GM19351 (cell line): ENCODE results near the gene TAC1.
"Not testable (repeated sequence)": the region's sequence is repeated elsewhere in the genome, so short reads cannot be mapped to it uniquely, and the experiment has no call there.

Experiments
- ATAC-seq: cut with Tn5 transposase; IDR thresholded peaks from one replicate; pipeline ENCODE4 v1.9.1; 2021; ENCODE audit warnings: mild to moderate bottlenecking, moderate library complexity; ENCODE audit not compliant: unreplicated experiment

TAC1 gene, protein sequence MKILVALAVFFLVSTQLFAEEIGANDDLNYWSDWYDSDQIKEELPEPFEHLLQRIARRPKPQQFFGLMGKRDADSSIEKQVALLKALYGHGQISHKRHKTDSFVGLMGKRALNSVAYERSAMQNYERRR

DNA sequence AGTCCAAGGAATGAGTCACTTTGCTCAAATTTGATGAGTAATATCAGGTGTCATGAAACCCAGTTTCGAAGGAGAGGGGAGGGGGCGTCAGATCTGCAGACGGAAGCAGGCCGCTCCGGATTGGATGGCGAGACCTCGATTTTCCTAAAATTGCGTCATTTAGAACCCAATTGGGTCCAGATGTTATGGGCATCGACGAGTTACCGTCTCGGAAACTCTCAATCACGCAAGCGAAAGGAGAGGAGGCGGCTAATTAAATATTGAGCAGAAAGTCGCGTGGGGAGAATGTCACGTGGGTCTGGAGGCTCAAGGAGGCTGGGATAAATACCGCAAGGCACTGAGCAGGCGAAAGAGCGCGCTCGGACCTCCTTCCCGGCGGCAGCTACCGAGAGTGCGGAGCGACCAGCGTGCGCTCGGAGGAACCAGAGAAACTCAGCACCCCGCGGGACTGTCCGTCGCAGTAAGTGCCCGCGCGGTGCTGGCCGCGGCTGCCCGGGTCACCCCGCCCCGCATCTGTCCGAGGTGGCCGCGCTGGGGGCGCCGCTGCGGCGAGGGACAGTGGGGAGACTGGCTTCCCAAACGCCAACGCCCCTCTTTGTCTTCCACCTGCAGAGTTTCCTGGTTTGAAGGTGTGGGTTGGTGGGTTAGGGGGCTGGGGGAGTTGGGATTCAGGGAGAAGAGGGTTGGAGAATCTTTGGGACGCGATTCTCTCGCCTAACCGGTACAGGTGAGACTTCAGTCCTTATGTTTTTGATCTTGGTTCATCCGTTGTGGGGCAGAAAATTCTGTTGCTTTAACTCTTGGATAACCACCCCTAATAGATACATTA, at the start of gene TAC1:
TSS of gene TAC1 (plus strand) at position 351 of the 829 bp plus-strand sequence. CDS start 527 bp downstream, outside the sequence.
- no peak for ATAC-seq

GRCh38 chr7:97685952-97686351, 45.9 kb upstream of the TAC1 start:
- ATAC-seq = no peak

- ATAC-seq = no peak
Observed at GRCh38 chr7:97693586-97693985, 38.3 kb upstream of the TAC1 start.

DNA sequence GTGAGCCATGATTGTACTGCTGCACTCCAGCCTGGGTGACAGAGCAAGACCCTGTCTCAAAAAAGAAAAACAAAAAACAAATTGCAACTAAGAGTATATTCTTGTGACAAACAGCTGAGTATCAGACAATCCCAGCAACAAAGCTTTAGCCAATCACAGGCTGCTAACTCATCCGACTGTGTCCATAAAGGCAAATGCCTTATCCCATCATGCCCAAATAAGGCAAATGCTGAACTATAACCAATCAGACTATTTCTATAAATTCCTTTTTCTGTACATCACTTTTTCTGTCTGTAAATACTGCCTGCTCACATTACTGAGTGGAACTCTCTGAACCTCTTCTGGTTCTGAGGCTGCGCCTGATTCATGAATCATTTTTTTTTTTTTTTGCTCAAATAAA, 37.5 kb upstream of the TAC1 start:
- ATAC-seq = no peak

GRCh38 chr7:97697396-97697795, 34.5 kb upstream of the TAC1 start:
- ATAC-seq = no peak

GRCh38 chr7:97722386-97722785, 9.5 kb upstream of the TAC1 start:
- ATAC-seq = no peak

DNA sequence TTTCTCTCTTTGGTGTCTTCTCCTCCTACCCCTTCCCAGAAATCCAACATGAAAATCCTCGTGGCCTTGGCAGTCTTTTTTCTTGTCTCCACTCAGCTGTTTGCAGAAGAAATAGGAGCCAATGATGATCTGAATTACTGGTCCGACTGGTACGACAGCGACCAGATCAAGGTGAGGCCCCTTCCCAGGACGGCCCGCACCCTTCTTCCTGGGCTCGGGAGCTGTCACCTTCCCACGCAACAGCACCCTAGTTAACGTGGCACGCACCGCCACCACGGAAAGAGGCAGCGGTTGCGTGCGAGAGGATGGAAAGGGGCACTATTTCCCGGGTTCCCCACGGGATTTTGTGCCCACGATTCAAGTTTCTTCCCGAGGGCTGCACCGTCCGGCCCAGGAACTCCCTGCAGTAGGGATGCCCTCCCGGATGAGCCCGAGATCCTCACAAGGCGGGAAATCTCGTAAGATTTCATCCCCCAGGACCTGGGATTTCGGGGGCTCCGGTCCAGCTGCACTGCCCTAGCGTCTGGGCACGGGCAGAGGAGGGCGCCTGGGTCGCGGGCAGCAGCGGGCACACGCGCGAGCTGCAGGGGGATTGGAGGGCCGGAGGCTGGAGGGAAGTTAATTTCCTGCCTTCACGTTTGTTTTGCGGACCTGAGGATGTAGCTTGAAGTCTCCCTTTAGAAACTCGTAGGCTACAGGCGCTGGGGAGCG, 834 bp downstream of the TAC1 start:
- ATAC-seq = no peak

GRCh38 chr7:97733276-97734161, 1.6 kb downstream of the TAC1 start:
- no peak for ATAC-seq

DNA sequence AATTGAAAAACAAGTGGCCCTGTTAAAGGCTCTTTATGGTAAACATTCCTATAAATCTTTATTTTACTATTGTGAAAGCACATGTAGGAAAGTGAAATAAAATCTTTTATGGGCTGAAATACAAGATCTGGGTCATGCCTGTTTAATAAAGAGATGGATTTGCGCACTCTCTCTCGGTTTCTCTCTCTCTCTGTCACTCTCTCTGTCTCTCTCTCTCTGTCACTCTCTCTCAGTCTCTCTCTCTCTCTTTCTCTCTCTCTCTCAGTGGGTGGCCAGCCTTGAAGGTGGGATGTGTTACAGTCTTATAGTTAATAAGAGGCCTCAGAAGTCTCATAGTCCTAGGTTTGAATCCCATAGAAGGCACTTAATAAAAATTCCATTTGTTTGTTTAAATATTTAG, 2.4 kb downstream of the TAC1 start:
- ATAC-seq = no peak

- no peak for ATAC-seq
Observed at GRCh38 chr7:97735075-97735474, 3.2 kb downstream of the TAC1 start.

GRCh38 chr7:97748482-97748881, 16.6 kb downstream of the TAC1 start:
- ATAC-seq = no peak

DNA sequence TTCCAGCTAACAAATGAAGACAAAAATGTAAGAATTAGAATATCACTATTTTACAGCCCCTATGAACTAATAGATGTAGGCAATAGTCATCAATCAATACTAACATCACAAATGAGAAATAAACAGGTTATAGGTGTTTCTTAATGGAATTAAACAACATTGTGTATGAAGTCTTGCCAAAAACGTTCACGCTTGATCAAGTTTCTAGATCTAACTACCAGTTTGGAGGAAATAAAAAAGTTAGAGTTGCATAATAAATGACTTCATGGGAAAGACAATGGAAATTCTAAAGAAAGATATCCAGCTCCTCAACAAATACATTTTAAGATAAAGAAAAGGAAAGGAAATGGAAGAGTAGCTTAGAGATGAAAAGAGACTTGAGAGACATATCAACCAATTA, 19.7 kb downstream of the TAC1 start:
- no peak for ATAC-seq

GRCh38 chr7:97752215-97752614, 20.3 kb downstream of the TAC1 start:
- ATAC-seq = no peak

DNA sequence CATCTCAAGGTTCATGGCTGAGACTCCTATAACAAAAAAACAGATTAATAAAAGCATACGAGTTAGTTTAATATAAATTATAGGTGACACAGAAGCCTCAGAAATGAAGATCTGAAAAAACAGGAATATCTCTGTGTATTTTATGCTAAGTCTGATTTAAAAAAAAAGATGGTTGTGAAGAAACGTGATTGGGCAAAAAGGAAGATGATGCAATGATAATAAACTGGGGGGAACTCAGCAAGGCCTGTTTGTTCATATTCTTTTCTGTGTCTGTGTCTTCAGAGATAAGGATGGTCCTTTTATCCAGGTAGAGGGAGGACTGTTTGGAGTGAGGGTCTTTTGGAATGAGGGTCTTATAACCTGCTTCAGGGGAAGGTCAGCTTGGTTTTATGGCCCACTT, 25.9 kb downstream of the TAC1 start:
- ATAC-seq = no peak

DNA sequence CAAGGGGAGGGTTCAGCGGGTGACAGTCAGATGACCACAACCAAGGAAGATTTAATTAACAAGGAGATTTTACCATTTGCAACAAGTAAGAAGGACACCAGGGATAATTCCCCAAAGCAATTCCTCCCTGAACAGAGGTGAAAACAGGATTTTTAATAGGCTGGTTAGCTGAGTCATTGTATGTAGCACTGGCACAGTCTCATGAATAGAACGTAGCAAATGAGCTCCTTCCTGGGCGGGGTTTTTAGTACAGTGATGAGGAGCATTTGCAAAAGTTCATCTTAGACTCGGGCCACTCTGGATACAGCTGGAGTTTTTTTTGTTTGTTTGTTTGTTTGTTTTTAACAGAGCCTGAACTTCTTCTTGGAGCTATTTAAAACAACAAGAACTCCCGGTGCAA, 39.0 kb downstream of the TAC1 start:
- ATAC-seq = no peak

DNA sequence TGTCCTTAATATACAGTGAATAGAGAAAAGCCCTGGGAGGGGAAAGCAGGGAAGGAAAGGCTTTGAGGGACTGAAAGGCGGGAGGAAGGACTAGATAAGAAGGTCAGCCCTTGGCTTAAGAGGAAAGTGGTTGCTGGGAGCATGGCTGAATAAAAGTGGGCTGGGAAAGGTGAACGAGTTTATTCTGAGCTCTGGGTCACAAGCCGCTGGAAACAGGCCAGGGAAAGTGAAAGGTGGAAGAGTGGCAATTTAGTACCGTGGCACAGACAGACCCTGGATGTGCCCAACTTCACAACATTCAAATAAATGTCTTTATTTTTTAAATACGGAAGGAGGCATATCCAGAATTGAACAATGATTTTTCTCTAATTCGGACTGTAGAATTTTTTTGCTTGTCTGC, 39.7 kb downstream of the TAC1 start:
- ATAC-seq = no peak

DNA sequence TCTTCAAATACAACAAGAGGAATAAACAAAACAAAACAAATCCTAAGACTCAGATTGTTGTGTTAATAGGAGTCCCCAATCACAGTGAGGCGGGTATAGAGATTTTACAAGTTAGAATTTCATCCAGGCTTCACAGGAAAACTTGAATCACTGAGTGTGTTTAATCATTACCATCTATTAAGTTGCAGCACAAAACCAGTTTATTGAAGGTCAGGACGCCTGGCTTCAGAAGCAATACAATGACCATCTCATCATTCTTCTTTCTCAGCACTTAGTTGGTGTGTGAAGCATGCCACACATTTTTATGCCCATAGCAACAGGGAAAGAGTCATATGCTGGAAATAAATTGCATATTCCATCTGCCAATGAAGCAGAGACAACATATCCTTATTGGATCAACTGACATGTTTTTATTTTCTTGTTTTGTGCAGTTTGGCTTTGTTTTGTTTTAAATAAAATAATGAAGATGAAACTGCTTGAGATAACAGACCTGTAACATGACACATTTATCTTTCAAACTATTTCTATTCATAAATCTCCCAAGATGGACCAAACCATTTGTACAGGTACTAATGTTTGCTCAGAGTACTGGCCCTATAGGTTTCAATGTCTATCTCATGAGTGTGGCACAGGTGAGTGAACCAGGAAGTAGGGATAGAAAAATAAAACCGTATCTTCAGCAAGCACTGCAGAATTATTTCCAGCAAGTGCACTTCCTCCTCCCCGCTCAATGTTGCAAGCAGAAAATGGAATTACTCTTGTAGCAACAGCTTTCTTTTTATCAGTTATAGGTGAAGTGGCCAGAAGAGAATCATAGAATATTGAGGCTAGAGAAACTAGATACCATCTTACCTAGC, 40.4 kb downstream of the TAC1 start:
- ATAC-seq = no peak

- not testable (repeated sequence) for ATAC-seq
Observed at GRCh38 chr7:97786398-97786797, 54.5 kb downstream of the TAC1 start.
